ENCODE measurements around the gene E2F8. TPM values are rescaled to one million over a fixed set of nuclear protein-coding genes. Genes with fewer than 3 reads are reported as not detected.

Gene E2F8
- total RNA-seq, 3 donors from 2014 or later (not counting 1 experiment from before 2014, with no cell fraction given), result 0.38 to 0.54 (median 0.42) TPM

DNA sequence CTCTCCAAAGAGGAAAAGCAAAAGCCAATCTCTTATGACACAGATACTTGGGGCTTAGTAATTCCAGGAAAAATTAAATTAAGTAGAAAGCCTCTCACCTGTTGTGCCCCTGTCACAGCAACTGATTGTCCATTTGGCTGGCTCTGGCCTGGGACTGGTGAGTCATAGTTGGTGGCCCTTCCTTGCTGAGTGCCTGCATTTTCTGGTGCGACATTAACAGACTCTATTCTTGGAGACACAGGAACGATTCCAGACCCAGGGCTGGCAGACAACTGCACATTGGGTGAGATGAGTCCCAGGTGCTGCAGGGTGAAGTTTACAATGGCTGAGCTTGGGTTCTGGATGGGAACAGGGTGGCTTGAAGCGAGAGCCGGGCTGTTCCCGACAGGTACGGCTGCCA, 15.6 kb downstream of the E2F8 start:
- Histone ChIP-seq H3K27me3 (ENCODE audit: control insufficient read depth, insufficient read depth, low read length) (no peaks in the 10 kb centered on the region), H3K4me3 (ENCODE audit: low read length) (no peak overlapping the region), H3K36me3 (ENCODE audit: control insufficient read depth, insufficient read depth, low read length) (no peaks in the 10 kb centered on the region), H3K27ac (ENCODE audit: low read length) (no peak overlapping the region), H3K9me3 (ENCODE audit: control insufficient read depth, insufficient read depth, low read length) (no peaks in the 10 kb centered on the region), H3K4me1 (ENCODE audit: control insufficient read depth, insufficient read depth, low read length) (no peaks in the 10 kb centered on the region)
- Mint-ChIP-seq H3K9me3 (no peaks in the 10 kb centered on the region), H3K4me3 (no peak overlapping the region), H3K4me1 (peaks cover 4 to 9% of the 10 kb centered on the region in 2 donors), H3K27ac (no peak overlapping the region), H3K27me3 (ENCODE audit: low read depth in 2 of 2) (no peaks in the 10 kb centered on the region), H3K36me3 (no peaks in the 10 kb centered on the region)
- ATAC-seq (no peak), DNase-seq (no peak)
- intact Hi-C loops (cut with micrococcal nuclease), result no loop called here
- TF ChIP-seq, protein P1, sequence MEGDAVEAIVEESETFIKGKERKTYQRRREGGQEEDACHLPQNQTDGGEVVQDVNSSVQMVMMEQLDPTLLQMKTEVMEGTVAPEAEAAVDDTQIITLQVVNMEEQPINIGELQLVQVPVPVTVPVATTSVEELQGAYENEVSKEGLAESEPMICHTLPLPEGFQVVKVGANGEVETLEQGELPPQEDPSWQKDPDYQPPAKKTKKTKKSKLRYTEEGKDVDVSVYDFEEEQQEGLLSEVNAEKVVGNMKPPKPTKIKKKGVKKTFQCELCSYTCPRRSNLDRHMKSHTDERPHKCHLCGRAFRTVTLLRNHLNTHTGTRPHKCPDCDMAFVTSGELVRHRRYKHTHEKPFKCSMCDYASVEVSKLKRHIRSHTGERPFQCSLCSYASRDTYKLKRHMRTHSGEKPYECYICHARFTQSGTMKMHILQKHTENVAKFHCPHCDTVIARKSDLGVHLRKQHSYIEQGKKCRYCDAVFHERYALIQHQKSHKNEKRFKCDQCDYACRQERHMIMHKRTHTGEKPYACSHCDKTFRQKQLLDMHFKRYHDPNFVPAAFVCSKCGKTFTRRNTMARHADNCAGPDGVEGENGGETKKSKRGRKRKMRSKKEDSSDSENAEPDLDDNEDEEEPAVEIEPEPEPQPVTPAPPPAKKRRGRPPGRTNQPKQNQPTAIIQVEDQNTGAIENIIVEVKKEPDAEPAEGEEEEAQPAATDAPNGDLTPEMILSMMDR (IDR thresholded peaks at IDR 0.05), result no peak
- over 99% methylated on average over 6 of the region's 6 CpGs for WGBS (ENCODE audit: insufficient coverage)

DNA sequence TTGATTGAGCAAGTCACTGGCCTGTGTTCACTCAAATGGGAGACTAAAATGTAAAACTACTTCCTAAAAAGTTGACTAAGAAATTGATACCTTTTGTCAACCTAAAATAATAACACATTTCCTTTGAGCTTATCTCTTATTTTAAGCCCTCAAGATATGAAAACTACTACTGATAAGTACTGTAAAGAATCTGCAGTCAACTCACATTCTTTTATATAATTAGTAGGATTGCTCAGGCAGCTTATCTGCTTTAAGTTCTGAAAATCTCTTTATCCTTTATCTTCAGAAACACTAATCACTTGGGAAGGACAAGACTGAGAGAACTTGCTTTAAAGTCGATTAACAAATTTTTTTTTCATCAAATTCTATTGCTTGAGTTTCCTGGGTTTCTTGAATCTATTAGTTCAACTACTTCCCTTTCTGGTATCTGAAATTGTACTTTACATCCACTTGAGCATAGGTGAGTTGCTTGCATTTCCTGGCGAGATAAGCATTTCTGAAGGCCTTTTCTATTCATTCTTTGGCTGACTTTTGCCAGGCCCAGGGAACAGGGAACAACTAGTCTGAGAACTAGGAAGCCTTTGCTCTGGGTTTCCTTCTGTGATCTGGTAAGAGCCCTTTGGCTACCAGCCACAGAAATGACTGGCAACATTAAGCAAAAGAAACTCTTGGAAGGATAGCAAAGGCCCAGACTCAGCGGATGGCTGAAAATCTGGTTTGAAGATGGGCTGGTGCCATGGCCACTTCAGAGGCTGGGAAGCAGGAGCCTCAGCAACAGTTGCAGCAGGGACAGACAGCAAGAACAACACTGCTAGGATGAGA, 19.6 kb downstream of the E2F8 start:
- no peak overlapping the region for H3K4me3 Mint-ChIP-seq
- ATAC-seq (no peak), DNase-seq (no peak)
- no peak overlapping the region for H3K27ac Mint-ChIP-seq
- Histone ChIP-seq H3K36me3 (ENCODE audit: control insufficient read depth, insufficient read depth, low read length) (no peaks in the 10 kb centered on the region), H3K4me3 (ENCODE audit: low read length) (no peak overlapping the region), H3K27ac (ENCODE audit: low read length) (no peak overlapping the region), H3K27me3 (ENCODE audit: control insufficient read depth, insufficient read depth, low read length) (no peaks in the 10 kb centered on the region), H3K4me1 (ENCODE audit: control insufficient read depth, insufficient read depth, low read length) (no peaks in the 10 kb centered on the region), H3K9me3 (ENCODE audit: control insufficient read depth, insufficient read depth, low read length) (no peaks in the 10 kb centered on the region)
- TF ChIP-seq, protein P1 (IDR thresholded peaks at IDR 0.05), result no peak
- H3K27me3 Mint-ChIP-seq (ENCODE audit: low read depth in 2 of 2), result peaks cover 2 to 8% of the 10 kb centered on the region in 2 donors
- 76% methylated on average over 3 of the region's 3 CpGs for WGBS (ENCODE audit: insufficient coverage)
- no peaks in the 10 kb centered on the region for H3K36me3 Mint-ChIP-seq
- peaks cover 4 to 9% of the 10 kb centered on the region in 2 donors for H3K4me1 Mint-ChIP-seq
- no peaks in the 10 kb centered on the region for H3K9me3 Mint-ChIP-seq
- intact Hi-C loops (cut with micrococcal nuclease), result no loop called here

DNA sequence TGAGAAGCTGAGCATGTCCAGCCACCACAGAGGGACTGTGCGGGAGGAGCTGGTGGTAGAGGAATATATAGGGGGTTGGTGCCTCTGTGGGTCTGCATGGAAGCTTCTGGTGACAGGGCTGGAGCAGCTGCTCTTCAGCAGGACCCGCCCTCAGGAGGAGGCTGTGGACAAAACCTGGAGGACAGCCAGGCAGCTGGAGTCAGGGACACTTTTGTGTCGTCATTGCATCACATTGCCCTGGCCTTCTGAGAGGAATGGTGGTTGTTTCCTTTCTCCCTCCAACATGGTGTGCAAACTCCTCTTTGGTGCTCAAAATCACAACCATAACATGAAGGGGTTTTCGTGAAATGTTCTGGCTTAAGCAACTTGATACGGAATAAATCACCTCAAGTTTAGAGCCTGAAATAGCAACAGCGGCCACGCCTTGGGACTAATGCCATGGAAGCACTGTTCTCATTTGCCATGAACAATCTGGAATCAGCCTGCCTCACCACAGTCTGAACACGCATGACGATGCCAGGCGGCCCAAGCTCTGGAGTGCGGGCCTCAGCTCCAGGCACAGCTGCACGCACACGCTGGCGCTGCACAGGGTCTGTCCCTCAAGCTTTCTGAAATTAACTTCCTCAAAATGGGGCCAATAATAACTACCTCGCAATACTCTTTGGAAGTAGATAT, 21.8 kb downstream of the E2F8 start:
- intact Hi-C loops (cut with micrococcal nuclease), result no loop called here
- H3K4me3 Mint-ChIP-seq, result no peak overlapping the region
- Histone ChIP-seq H3K27ac (ENCODE audit: low read length) (no peak overlapping the region), H3K9me3 (ENCODE audit: control insufficient read depth, insufficient read depth, low read length) (no peaks in the 10 kb centered on the region), H3K4me3 (ENCODE audit: low read length) (no peak overlapping the region), H3K36me3 (ENCODE audit: control insufficient read depth, insufficient read depth, low read length) (no peaks in the 10 kb centered on the region), H3K4me1 (ENCODE audit: control insufficient read depth, insufficient read depth, low read length) (no peaks in the 10 kb centered on the region), H3K27me3 (ENCODE audit: control insufficient read depth, insufficient read depth, low read length) (no peaks in the 10 kb centered on the region)
- H3K4me1 Mint-ChIP-seq, result peaks cover 4 to 9% of the 10 kb centered on the region in 2 donors
- TF ChIP-seq, protein P1 (IDR thresholded peaks at IDR 0.05), result no peak
- H3K9me3 Mint-ChIP-seq, result no peaks in the 10 kb centered on the region
- ATAC-seq (no peak), DNase-seq (no peak)
- H3K36me3 Mint-ChIP-seq, result no peaks in the 10 kb centered on the region
- peaks cover 9 to 14% of the 10 kb centered on the region in 2 donors for H3K27me3 Mint-ChIP-seq (ENCODE audit: low read depth in 2 of 2)
- H3K27ac Mint-ChIP-seq, result no peak overlapping the region
- 93% methylated on average over 12 of the region's 15 CpGs for WGBS (ENCODE audit: insufficient coverage)
